GM12878 (cell line): Measurements from ENCODE around the gene SELENOH. TPM values are rescaled to one million over a fixed set of nuclear protein-coding genes. Genes with fewer than 3 reads are reported as not detected.
"Not testable (repeated sequence)": the region's sequence is repeated elsewhere in the genome, so short reads cannot be mapped to it uniquely, and the experiment has no call there.

ENCODE experiments used
- ATAC-seq: fragments of 200-7000 bp; cut with Tn5 transposase; 3 replicates; pipeline ENCODE4 v1.9.1; 2020; ENCODE audit warnings: mild to moderate bottlenecking, moderate library complexity
- BruUV-seq: library from RNA; stranded (reverse); fragments of 400-500 nt; replicated peaks from 2 replicates; lab custom pipeline; 2021; lab: Mats Ljungman, UMichigan
- CTCF ChIA-PET: fragments of 300-600 bp; sonication (Branson Sonifier 250); formaldehyde crosslinking; extraction: SDS; loops from one replicate; lab custom pipeline; 2021; ENCODE audit warnings: inconsistent platforms; lab: Yijun Ruan, JAX
- POLR2A ChIA-PET: fragments of 350-600 bp; formaldehyde crosslinking; extraction: SDS; loops from one replicate; lab custom pipeline; 2021; ENCODE audit warnings: inconsistent platforms; lab: Charles Lee
- RAD21 ChIA-PET: fragments of 300-600 bp; sonication (Branson Sonifier 250); formaldehyde crosslinking; loops from one replicate; lab custom pipeline; 2023; ENCODE audit warnings: antibody characterized with exemption; ENCODE audit not compliant: unreplicated experiment; lab: Charles Lee
- SMC1A ChIA-PET: fragments of 300-600 bp; sonication (Branson Sonifier 250); formaldehyde crosslinking; loops from one replicate; lab custom pipeline; 2023; ENCODE audit not compliant: unreplicated experiment, uncharacterized antibody; lab: Charles Lee
- DNase-seq: peaks from one replicate; pipeline ENCODE4 v3.0.0-alpha.2; 2011; ENCODE audit warnings: low read depth, low spot score
- FAIRE-seq: peaks from 3 replicates; lab custom pipeline; 2011; peaks lifted over from hg19 to GRCh38; lab: Jason Lieb, UNC
- H2AFZ ChIP-seq: 2 replicates; pipeline ENCODE4 v1.6.0; 2011; ENCODE audit warnings: low read depth, low read length, control low read depth; ENCODE audit not compliant: control insufficient read depth
- H3K27ac ChIP-seq: 2 replicates; pipeline ENCODE4 v1.5.1; 2011; ENCODE audit warnings: control low read depth; ENCODE audit not compliant: control insufficient read depth, insufficient read depth
- H3K27me3 ChIP-seq, 2 experiments: replicated peaks in 1 of 2; 2 replicates each; pipeline versions ENCODE4 v1.6.0 to v1.6.1; 2011; ENCODE audit warnings: low read length in 1 of 2; ENCODE audit not compliant: control insufficient read depth in 2 of 2, insufficient read depth in 2 of 2
- H3K36me3 ChIP-seq, 2 experiments: 2 replicates each; pipeline ENCODE4 v1.5.1; 2011; ENCODE audit warnings: low read length in 1 of 2; ENCODE audit not compliant: control insufficient read depth in 2 of 2, insufficient read depth in 2 of 2
- H3K4me1 ChIP-seq: 2 replicates; pipeline ENCODE4 v1.6.1; 2011; ENCODE audit warnings: mild to moderate bottlenecking, low read length, moderate library complexity, mixed read lengths; ENCODE audit not compliant: control insufficient read depth, insufficient read depth
- H3K4me2 ChIP-seq: 2 replicates; pipeline ENCODE4 v1.6.0; 2011; ENCODE audit warnings: control low read depth; ENCODE audit not compliant: control insufficient read depth, insufficient read depth
- H3K4me3 ChIP-seq: fragments of 200-600 bp; sonication (generic); 2 replicates; pipeline ENCODE4 v1.5.1; 2016
- H3K79me2 ChIP-seq: 2 replicates; pipeline ENCODE4 v1.6.0; 2011; ENCODE audit warnings: low read length; ENCODE audit not compliant: control insufficient read depth, insufficient read depth
- H3K9ac ChIP-seq: 2 replicates; pipeline ENCODE4 v1.8.0; 2011; ENCODE audit warnings: low read length, control low read depth, mixed read lengths; ENCODE audit not compliant: control insufficient read depth, insufficient read depth
- H3K9me3 ChIP-seq: replicated peaks from 3 replicates; pipeline ENCODE4 v1.5.1; 2011; ENCODE audit warnings: mild to moderate bottlenecking, low read length; ENCODE audit not compliant: control insufficient read depth, insufficient read depth
- H4K20me1 ChIP-seq: 2 replicates; pipeline ENCODE4 v1.6.0; 2011; ENCODE audit not compliant: control insufficient read depth, insufficient read depth
- CBX3 ChIP-seq: fragments of 200-600 bp; sonication (generic); IDR thresholded peaks from 2 replicates; pipeline ENCODE4 v1.6.1; 2016; ENCODE audit warnings: low read depth, borderline replicate concordance
- CEBPB ChIP-seq, 2 experiments: fragments of 150-350 bp in 1 of 2; IDR thresholded peaks; 2 replicates each; pipeline ENCODE4 v1.6.1; 2012 to 2014; ENCODE audit warnings: low read depth in 2 of 2, low read length in 2 of 2, borderline replicate concordance in 1 of 2, inconsistent platforms in 1 of 2
- CHD1 ChIP-seq: IDR thresholded peaks from 2 replicates; pipeline ENCODE4 v1.6.1; 2012; ENCODE audit warnings: low read depth, low read length, improper control_type of control experiment
- ELK1 ChIP-seq: IDR thresholded peaks from 2 replicates; pipeline ENCODE4 v1.6.1; 2012; ENCODE audit warnings: low read depth, low read length, improper control_type of control experiment
- FOS ChIP-seq: IDR thresholded peaks from 3 replicates; pipeline ENCODE4 v1.6.1; 2011; ENCODE audit warnings: borderline replicate concordance; ENCODE audit not compliant: insufficient read length; ENCODE audit errors: extremely low read depth
- HSF1 ChIP-seq: fragments of 150-350 bp; IDR thresholded peaks from 2 replicates; pipeline ENCODE4 v1.6.1; 2014; ENCODE audit warnings: mild to moderate bottlenecking, low read depth, low read length
- IKZF2 ChIP-seq, 2 experiments: fragments of 450-650 bp; IDR thresholded peaks; 2 replicates each; pipeline ENCODE4 v1.6.1; 2017; ENCODE audit warnings: mild to moderate bottlenecking in 2 of 2, moderate library complexity in 2 of 2
- KAT2A ChIP-seq: conservative IDR thresholded peaks from 2 replicates; pipeline ENCODE4 v1.6.1; 2011; ENCODE audit warnings: low read depth, low read length; ENCODE audit not compliant: control insufficient read depth
- KLF5 ChIP-seq: fragments of 450-650 bp; IDR thresholded peaks from 2 replicates; pipeline ENCODE4 v1.6.1; 2014; ENCODE audit warnings: mild to moderate bottlenecking; ENCODE audit not compliant: partially characterized antibody
- NRF1 ChIP-seq: conservative IDR thresholded peaks from 2 replicates; pipeline ENCODE4 v1.6.1; 2011; ENCODE audit warnings: mild to moderate bottlenecking, low read depth, low read length, improper control_type of control experiment
- PKNOX1 ChIP-seq: fragments of 450-650 bp; IDR thresholded peaks from 2 replicates; pipeline ENCODE4 v1.6.1; 2016; ENCODE audit warnings: mild to moderate bottlenecking
- RAD21 ChIP-seq: IDR thresholded peaks from 2 replicates; pipeline ENCODE4 v1.6.1; 2011; ENCODE audit warnings: mild to moderate bottlenecking, low read depth, low read length, moderate library complexity; ENCODE audit not compliant: insufficient read depth
- SMAD5 ChIP-seq: IDR thresholded peaks from 2 replicates; pipeline ENCODE4 v1.6.1; 2016; ENCODE audit warnings: antibody characterized with exemption, low read depth
- STAT3 ChIP-seq: IDR thresholded peaks from 2 replicates; pipeline ENCODE4 v1.6.1; 2011; ENCODE audit warnings: low read depth, low read length, improper control_type of control experiment
- WGBS: methylation state at CpG from one replicate; pipeline ENCODE4 v1.1.6; 2016; ENCODE audit warnings: low lambda C conversion rate; ENCODE audit not compliant: insufficient replicate concordance, insufficient coverage; ENCODE audit errors: missing lambda C conversion rate; 5-methylcytosine and 5-hydroxymethylcytosine counted together
- in situ Hi-C: fragments of 300-500 bp; cut with MboI; formaldehyde crosslinking; loops from 9 replicates; pipeline ENCODE4 v1.14.3; 2018; ENCODE audit warnings: mixed read lengths
- intact Hi-C: fragments of 100-400 bp; cut with micrococcal nuclease; formaldehyde crosslinking; loops from one replicate; pipeline ENCODE4 v1.14.2; 2022; ENCODE audit not compliant: unreplicated experiment
- polyA plus RNA-seq, 11 experiments: library from polyadenylated mRNA; depleted of rRNA in 4 of 11; unstranded in 6 of 11; stranded (reverse) in 5 of 11; fragments of >200 nt; fragmentation: Nextera tagmentation in 4 of 11; fragmentation: Illumina TruSeq in 1 of 11; extraction: Ambion mirVana in 4 of 11; extraction: Trizol in 1 of 11; gene quantifications; 1 replicate in 1 of 11; 2 replicates in 10 of 11; pipeline versions ENCODE4 v1.2.1 to v1.2.3, GENCODE V29; 2011 to 2016; ENCODE audit warnings: inconsistent platforms in 2 of 11, missing spikeins in 2 of 11, low read depth in 1 of 11
- total RNA-seq, 4 experiments: library from RNA; depleted of rRNA in 3 of 4; stranded (reverse); fragments of >200 nt in 3 of 4; fragmentation: Illumina TruSeq in 1 of 4; extraction: Trizol in 1 of 4; gene quantifications; 2 replicates each; pipeline versions ENCODE4 v1.2.1 to v1.2.3, GENCODE V29; 2013 to 2021

Gene SELENOH
- total and polyA plus RNA-seq, 10 of the 15 experiments (the other 5 are each of a cell fraction or from before 2014, with no cell fraction given): 20.3 to 458 (median 200) TPM

GRCh38 chr11:57713835-57714234, 27.5 kb upstream of the SELENOH start (continued):
- no peak for TF ChIP-seq CBX3
- no peak for TF ChIP-seq CHD1
- TF ChIP-seq KLF5: no peak
- TF ChIP-seq KAT2A: no peak
- TF ChIP-seq SMAD5: no peak
- TF ChIP-seq CEBPB (IDR thresholded peaks at IDR 0.05; ENCODE audit: borderline replicate concordance in 1 of 2, low read depth in 2 of 2, low read length in 2 of 2): no peak

GRCh38 chr11:57716726-57717125, 24.6 kb upstream of the SELENOH start:
- H3K27me3 ChIP-seq, DNase-seq, H3K9me3 ChIP-seq, H3K9ac ChIP-seq, H2AFZ ChIP-seq, H3K4me3 ChIP-seq, SMC1A ChIA-PET, CTCF ChIA-PET, H3K27ac ChIP-seq, in situ Hi-C loops, intact Hi-C loops, H3K36me3 ChIP-seq, H4K20me1 ChIP-seq, H3K4me1 ChIP-seq, H3K4me2 ChIP-seq, BruUV-seq, FAIRE-seq, ATAC-seq, RAD21 ChIA-PET, POLR2A ChIA-PET: not testable (repeated sequence)
- 99% methylated on average over 12 of the region's 34 CpGs for WGBS
- H3K79me2 ChIP-seq: peaks cover 47% of the 10 kb centered on the region

GRCh38 chr11:57727185-57727584, 14.1 kb upstream of the SELENOH start:
- no TSS peak for BruUV-seq
- no peak overlapping the region for H3K4me3 ChIP-seq
- ChIA-PET SMC1A (interaction anchor here (3.1 to 3.7 kb wide), 2 partner anchors 13 to 73 kb away, joined by 9 to 19 read pairs; no protein-coding TSS in a partner anchor), POLR2A (no interaction called here), CTCF (no interaction called here), RAD21 (interaction anchor here (0.9 kb wide), 1 partner anchor 41 kb away, joined by 3 read pairs; no protein-coding TSS in a partner anchor)
- H3K4me2 ChIP-seq: no peak overlapping the region
- no peaks in the 10 kb centered on the region for H4K20me1 ChIP-seq
- H3K79me2 ChIP-seq: peaks cover 39% of the 10 kb centered on the region
- no peak overlapping the region for H2AFZ ChIP-seq
- H3K27me3 ChIP-seq: no peaks in the 10 kb centered on the region
- FAIRE-seq (no peak), DNase-seq (no peak), ATAC-seq (no peak)
- no peak overlapping the region for H3K9ac ChIP-seq
- WGBS: 100% methylated on average over 2 of the region's 2 CpGs
- H3K27ac ChIP-seq: no peak overlapping the region
- in situ Hi-C loops: no loop called here
- peaks cover 0 to 1% of the 10 kb centered on the region in 2 experiments; a peak in 1 of 4 replicates for H3K36me3 ChIP-seq
- no peaks in the 10 kb centered on the region for H3K9me3 ChIP-seq
- intact Hi-C loops: no loop called here
- 0 out of 2 replicates have a peak, but pooled peaks cover 6% of the 10 kb centered on the region for H3K4me1 ChIP-seq
- TF ChIP-seq PKNOX1 (no peak), NRF1 (no peak), RAD21 (no peak), FOS (no peak), ELK1 (no peak), HSF1 (no peak), STAT3 (no peak), IKZF2 (IDR thresholded peaks at IDR 0.05) (no peak)
